Astrocyte of the cerebellum (primary cell): ENCODE results near the gene PKDCC.

Experiments used
- DNase-seq: peaks from one replicate; pipeline ENCODE4 v3.0.0-alpha.2; 2011; ENCODE audit warnings: low read depth
- H3K4me3 ChIP-seq: 2 replicates; pipeline ENCODE4 v1.5.1; 2011; ENCODE audit warnings: mild to moderate bottlenecking, low read depth, low read length, moderate library complexity
- in situ Hi-C: cut with HindIII; loops from 2 replicates; pipeline ENCODE4 v1.10.0; 2017; ENCODE audit warnings: low sequenced_read_pairs
- TF ChIP-seq, protein P1 (sequence below): IDR thresholded peaks from 2 replicates; pipeline ENCODE4 v1.5.1; 2012; ENCODE audit warnings: low read length, low read depth, moderate library complexity, mild to moderate bottlenecking; ENCODE audit errors: missing control alignments

The PKDCC gene

DNA sequence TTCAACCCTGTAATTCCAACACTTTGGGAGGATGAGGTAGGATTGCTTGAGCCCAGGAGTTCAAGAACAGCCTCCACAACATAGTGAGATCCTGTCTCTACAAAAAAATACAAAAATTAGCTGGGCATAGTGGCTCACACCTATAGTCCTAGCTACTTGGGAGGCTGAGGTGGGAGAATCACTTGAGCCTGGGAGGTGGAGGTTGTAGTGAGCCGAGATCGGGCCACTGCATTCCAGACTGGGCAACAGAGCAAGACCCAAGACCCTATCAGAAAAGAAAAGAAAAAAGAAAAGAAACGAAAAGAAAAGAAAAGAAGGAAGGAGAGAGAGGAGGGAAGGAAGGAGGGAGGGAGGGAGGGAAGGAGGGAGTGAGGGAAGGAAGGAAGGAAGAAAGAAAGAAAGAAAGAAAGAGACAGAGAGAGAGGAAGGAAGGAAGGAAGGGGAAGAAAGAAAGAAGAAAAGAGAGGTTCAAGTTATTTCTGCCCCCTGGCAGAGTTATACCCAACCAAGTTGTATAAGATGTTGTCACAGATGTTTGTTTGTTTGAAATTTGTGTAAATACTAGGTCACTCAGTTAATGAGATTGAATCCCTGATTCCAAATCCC is 3.9 kb upstream of the PKDCC start:
- in situ Hi-C loops: loop anchor here (5.0 kb wide), 1 partner anchor 33 kb away; no protein-coding TSS in a partner anchor
- DNase-seq: no peak
- TF ChIP-seq, protein P1, sequence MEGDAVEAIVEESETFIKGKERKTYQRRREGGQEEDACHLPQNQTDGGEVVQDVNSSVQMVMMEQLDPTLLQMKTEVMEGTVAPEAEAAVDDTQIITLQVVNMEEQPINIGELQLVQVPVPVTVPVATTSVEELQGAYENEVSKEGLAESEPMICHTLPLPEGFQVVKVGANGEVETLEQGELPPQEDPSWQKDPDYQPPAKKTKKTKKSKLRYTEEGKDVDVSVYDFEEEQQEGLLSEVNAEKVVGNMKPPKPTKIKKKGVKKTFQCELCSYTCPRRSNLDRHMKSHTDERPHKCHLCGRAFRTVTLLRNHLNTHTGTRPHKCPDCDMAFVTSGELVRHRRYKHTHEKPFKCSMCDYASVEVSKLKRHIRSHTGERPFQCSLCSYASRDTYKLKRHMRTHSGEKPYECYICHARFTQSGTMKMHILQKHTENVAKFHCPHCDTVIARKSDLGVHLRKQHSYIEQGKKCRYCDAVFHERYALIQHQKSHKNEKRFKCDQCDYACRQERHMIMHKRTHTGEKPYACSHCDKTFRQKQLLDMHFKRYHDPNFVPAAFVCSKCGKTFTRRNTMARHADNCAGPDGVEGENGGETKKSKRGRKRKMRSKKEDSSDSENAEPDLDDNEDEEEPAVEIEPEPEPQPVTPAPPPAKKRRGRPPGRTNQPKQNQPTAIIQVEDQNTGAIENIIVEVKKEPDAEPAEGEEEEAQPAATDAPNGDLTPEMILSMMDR: no peak
- H3K4me3 ChIP-seq: no peak overlapping the region

DNA sequence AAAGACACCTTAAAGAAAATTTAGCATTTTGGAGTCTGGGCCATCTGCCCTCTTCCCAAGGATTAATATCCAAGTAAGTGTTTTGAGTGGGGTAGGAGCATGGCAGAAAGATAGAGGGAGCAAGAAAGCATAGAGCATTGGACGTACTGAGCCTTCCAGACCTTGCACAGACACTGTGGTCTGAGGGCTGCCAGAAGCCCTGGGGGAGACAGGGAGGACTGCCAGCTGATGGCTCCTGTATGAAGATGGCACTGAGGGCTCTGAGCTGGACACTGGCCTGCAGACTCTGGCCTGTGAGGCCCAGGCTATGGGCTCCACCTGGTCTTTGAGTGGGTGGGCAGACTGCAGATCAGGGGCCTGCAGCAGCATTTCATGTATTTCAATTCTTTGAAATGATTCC is 2.9 kb upstream of the PKDCC start:
- TF ChIP-seq, protein P1: no peak
- no peak overlapping the region for H3K4me3 ChIP-seq
- no peak for DNase-seq
- in situ Hi-C loops: loop anchor here (5.0 kb wide), 1 partner anchor 32 kb away; no protein-coding TSS in a partner anchor

DNA sequence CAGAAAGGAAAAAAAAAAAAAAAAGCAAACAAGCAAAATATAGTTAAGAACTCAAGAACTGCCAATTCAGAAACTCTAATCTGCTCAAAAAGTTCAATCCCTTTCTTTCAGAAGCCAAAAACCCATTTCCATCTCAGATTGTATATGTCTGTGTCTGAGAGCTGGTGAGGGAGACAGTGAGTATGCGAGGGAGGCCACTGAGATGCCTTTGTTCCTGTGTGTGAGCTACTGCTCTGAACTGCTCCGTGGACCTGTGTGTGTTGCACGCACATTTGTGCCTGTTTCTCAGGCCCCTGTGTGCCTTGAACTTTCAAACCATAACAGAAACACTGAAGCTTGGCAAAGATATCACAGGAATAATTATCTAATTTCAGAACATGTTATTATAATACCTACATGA is 2.5 kb upstream of the PKDCC start:
- in situ Hi-C loops: no loop called here

DNA sequence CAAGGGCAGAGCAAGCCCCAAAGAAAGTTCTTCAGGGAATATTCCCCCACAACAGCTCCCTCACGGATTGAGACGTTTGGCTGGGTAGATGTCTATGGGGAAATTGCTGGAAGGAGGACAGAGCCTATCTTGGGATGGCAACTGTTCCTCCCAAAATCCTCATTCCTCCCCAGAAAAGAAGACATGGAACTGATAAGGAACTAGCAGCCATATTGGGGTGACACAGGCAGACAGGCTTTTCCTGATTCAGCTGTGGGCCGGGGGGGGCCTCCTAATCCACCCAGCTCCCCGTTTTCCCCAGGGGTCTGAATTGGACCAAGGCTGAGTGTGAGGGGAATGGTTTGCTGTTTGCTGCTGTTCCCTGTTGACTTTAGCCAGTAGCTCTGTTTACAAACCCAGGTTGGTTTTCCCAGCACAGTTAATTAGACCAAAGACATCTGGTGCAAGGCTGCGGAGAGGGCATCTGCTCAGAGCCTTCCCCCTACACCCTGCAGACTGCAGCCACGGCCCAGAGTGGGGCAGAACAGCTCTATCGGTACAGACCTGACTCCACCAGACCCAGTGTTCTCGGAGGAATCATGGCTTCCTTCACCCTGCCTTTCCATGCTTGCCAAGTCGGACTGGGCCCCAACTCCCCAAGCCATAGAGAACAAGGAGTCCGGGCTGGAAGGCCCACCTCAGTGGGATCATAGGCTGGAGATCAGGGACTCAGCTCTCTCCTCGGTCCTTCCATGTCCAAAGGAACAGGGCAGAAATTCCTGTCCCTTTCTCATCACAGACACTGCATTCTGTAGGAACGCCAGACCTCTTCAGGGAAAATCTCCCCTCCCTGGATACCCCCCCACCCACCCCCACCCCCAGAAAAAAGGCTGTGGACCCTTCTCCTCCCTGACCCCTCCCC is 1.7 kb upstream of the PKDCC start:
- H3K4me3 ChIP-seq: no peak overlapping the region
- TF ChIP-seq, protein P1: no peak
- DNase-seq: no peak
- in situ Hi-C loops: no loop called here

More for the DNA sequence above, 2.5 kb upstream of the PKDCC start:
- DNase-seq: no peak
- TF ChIP-seq, protein P1: no peak
- H3K4me3 ChIP-seq: no peak overlapping the region

DNA sequence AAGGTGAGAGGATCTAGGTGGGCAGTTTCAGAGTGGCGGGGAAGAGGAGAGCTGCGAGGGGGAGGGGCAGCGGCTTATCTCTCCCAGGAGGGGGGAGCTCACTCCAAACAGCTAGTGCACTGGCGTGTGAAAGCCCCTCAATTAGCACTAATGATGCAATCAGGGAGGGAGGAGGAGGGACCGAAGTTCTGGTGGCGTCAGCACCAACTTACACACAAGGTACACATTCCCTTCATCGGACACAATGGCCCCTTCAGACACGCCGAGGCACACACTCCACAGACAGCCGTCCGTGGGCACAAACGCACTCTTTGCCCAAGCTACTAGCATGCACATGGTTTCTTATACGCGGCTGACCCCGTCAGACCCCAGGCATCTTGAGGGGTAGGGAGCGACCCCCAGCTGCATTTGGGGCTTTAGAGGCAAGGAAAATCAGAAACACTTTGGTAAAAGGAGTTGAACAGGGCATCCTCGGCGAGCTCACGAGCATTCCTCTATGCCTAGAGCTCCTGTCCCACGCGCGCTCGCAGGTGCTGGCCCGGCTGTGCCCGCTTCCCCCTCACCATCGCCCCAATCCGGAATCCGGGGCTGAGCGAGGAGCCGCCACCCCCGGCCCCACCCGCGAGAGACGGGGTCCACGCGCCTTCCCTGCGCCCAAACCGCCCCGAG is 868 bp upstream of the PKDCC start:
- in situ Hi-C loops: no loop called here
- peak overlapping the region; percentile 62 for H3K4me3 ChIP-seq
- TF ChIP-seq, protein P1: no peak
- no peak for DNase-seq
